Panc1 (cell line): Measurements from ENCODE around the gene FAF1. TPM values are rescaled to one million over a fixed set of nuclear protein-coding genes. Genes with fewer than 3 reads are reported as not detected.
"Not testable (repeated sequence)": the region's sequence is repeated elsewhere in the genome, so short reads cannot be mapped to it uniquely, and the experiment has no call there.

Source experiments
- ATAC-seq: fragments of 200-7000 bp; cut with Tn5 transposase; 2 replicates; pipeline ENCODE4 v1.9.1; 2020; ENCODE audit warnings: mild to moderate bottlenecking, moderate library complexity
- BruUV-seq: library from RNA; stranded (reverse); fragments of 400-500 nt; replicated peaks from 2 replicates; lab custom pipeline; 2021; lab: Mats Ljungman, UMichigan
- CTCF ChIA-PET: fragments of 300-600 bp; sonication (Branson Sonifier 250); formaldehyde crosslinking; loops from one replicate; lab custom pipeline; 2022; ENCODE audit warnings: antibody characterized with exemption; lab: Charles Lee
- POLR2A ChIA-PET: fragments of 300-600 bp; sonication (Branson Sonifier 250); formaldehyde crosslinking; loops from one replicate; lab custom pipeline; 2022; ENCODE audit warnings: antibody characterized with exemption; lab: Charles Lee
- DNase-seq: peaks from one replicate; pipeline ENCODE4 v3.0.0-alpha.2; 2010; ENCODE audit warnings: low read depth, low spot score
- H3K27ac ChIP-seq: 2 replicates; pipeline ENCODE4 v1.5.1; 2011; ENCODE audit warnings: mild to moderate bottlenecking, low read length, inconsistent platforms
- H3K27me3 ChIP-seq: fragments of 200-500 bp; sonication (Bioruptor generic); 2 replicates; pipeline ENCODE4 v1.6.0; 2014; ENCODE audit warnings: low read length, inconsistent platforms; ENCODE audit not compliant: control insufficient read depth, insufficient read depth
- H3K36me3 ChIP-seq: fragments of 200-500 bp; sonication (Bioruptor generic); 2 replicates; pipeline ENCODE4 v1.5.1; 2014; ENCODE audit warnings: inconsistent platforms, mild to moderate bottlenecking, low read length, moderate library complexity; ENCODE audit not compliant: control insufficient read depth, insufficient read depth
- H3K4me1 ChIP-seq: 2 replicates; pipeline ENCODE4 v1.5.1; 2011; ENCODE audit warnings: inconsistent platforms, mild to moderate bottlenecking, low read length, moderate library complexity; ENCODE audit not compliant: control insufficient read depth, insufficient read depth
- H3K4me3 ChIP-seq, 2 experiments: 2 replicates each; pipeline ENCODE4 v1.5.1; 2011 to 2012; ENCODE audit warnings: low read depth in 2 of 2, low read length in 2 of 2, mild to moderate bottlenecking in 2 of 2, inconsistent platforms in 1 of 2, moderate library complexity in 1 of 2
- H3K9me3 ChIP-seq: fragments of 200-500 bp; sonication (Bioruptor generic); 2 replicates; pipeline ENCODE4 v1.5.1; 2014; ENCODE audit warnings: low read depth, mild to moderate bottlenecking, inconsistent platforms, low read length, moderate library complexity; ENCODE audit not compliant: control insufficient read depth, insufficient read depth
- POLR2AphosphoS5 ChIP-seq: IDR thresholded peaks from 2 replicates; pipeline ENCODE4 v1.6.1; 2012; ENCODE audit warnings: mild to moderate bottlenecking, low read depth, low read length, moderate library complexity
- SIN3A ChIP-seq: IDR thresholded peaks from 2 replicates; pipeline ENCODE4 v1.6.1; 2012; ENCODE audit warnings: low read depth, mild to moderate bottlenecking, low read length, moderate library complexity, borderline replicate concordance; ENCODE audit not compliant: insufficient read depth
- TCF7L2 ChIP-seq: IDR thresholded peaks from 2 replicates; pipeline ENCODE4 v1.6.1; 2011; ENCODE audit warnings: mild to moderate bottlenecking, low read depth, low read length, inconsistent platforms
- in situ Hi-C: cut with HindIII; loops from 2 replicates; pipeline ENCODE4 v1.10.0; 2016; ENCODE audit warnings: low sequenced_read_pairs, low pct_unique_long_range_greater_than_20kb
- intact Hi-C: fragments of 100-400 bp; cut with micrococcal nuclease; formaldehyde crosslinking; loops from one replicate; pipeline ENCODE4 v1.10.0; 2022; ENCODE audit not compliant: unreplicated experiment
- total RNA-seq: library from RNA; stranded (reverse); gene quantifications from one replicate; pipeline ENCODE4 v1.2.1, GENCODE V29; 2021; ENCODE audit not compliant: unreplicated experiment
- TF ChIP-seq, protein P1 (sequence below), 2 experiments: IDR thresholded peaks; 2 replicates each; pipeline ENCODE4 v1.6.1; 2011 to 2012; ENCODE audit warnings: low read depth in 2 of 2, control low read depth in 1 of 2, low read length in 1 of 2, mild to moderate bottlenecking in 1 of 2, moderate library complexity in 1 of 2; ENCODE audit not compliant: insufficient read depth in 1 of 2
- TF ChIP-seq, protein P2 (sequence below): fragments of 450-650 bp; IDR thresholded peaks from 2 replicates; pipeline ENCODE4 v1.5.1; 2017; ENCODE audit warnings: mild to moderate bottlenecking

Gene FAF1
- total RNA-seq, 1 experiment from 2014 or later = 101 TPM

DNA sequence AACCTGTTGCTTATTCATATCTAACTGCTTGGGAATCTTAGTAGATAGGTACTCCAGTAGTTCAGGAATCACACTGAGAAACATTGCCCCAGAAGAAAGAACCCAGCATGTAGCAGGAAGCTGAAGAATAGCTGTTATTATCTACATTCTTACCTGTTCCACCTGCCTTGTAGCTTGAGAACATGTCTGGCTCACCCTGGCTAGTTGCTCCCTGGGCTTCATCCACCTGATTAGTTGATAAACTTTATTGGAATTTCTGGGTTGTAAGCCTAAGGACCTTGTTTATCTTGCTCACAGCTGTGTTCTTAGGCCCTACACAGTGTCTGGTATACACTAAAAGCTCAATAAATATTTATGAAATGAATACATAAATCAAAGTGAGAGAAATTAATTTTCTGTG lies 430.6 kb downstream of the FAF1 start:
- Histone ChIP-seq H3K9me3 (no peaks in the 10 kb centered on the region), H3K27me3 (no peaks in the 10 kb centered on the region), H3K4me3 (no peak overlapping the region), H3K36me3 (no peaks in the 10 kb centered on the region; the same call in 1 of the 2 replicates), H3K4me1 (no peaks in the 10 kb centered on the region), H3K27ac (no peak overlapping the region)
- intact Hi-C loops = no loop called here
- DNase-seq = no peak
- BruUV-seq = no TSS peak
- POLR2A ChIA-PET = interaction anchor here (0.6 kb wide), 2 partner anchors 39 to 174 kb away, joined by 3 read pairs; no protein-coding TSS in a partner anchor
- in situ Hi-C loops = no loop called here
- TF ChIP-seq POLR2AphosphoS5 = no peak
- TF ChIP-seq, protein P1, sequence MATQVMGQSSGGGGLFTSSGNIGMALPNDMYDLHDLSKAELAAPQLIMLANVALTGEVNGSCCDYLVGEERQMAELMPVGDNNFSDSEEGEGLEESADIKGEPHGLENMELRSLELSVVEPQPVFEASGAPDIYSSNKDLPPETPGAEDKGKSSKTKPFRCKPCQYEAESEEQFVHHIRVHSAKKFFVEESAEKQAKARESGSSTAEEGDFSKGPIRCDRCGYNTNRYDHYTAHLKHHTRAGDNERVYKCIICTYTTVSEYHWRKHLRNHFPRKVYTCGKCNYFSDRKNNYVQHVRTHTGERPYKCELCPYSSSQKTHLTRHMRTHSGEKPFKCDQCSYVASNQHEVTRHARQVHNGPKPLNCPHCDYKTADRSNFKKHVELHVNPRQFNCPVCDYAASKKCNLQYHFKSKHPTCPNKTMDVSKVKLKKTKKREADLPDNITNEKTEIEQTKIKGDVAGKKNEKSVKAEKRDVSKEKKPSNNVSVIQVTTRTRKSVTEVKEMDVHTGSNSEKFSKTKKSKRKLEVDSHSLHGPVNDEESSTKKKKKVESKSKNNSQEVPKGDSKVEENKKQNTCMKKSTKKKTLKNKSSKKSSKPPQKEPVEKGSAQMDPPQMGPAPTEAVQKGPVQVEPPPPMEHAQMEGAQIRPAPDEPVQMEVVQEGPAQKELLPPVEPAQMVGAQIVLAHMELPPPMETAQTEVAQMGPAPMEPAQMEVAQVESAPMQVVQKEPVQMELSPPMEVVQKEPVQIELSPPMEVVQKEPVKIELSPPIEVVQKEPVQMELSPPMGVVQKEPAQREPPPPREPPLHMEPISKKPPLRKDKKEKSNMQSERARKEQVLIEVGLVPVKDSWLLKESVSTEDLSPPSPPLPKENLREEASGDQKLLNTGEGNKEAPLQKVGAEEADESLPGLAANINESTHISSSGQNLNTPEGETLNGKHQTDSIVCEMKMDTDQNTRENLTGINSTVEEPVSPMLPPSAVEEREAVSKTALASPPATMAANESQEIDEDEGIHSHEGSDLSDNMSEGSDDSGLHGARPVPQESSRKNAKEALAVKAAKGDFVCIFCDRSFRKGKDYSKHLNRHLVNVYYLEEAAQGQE (IDR thresholded peaks at IDR 0.05; ENCODE audit: insufficient read depth in 1 of 2, low read depth in 2 of 2, low read length in 1 of 2) = no peak
- TF ChIP-seq, protein P2, sequence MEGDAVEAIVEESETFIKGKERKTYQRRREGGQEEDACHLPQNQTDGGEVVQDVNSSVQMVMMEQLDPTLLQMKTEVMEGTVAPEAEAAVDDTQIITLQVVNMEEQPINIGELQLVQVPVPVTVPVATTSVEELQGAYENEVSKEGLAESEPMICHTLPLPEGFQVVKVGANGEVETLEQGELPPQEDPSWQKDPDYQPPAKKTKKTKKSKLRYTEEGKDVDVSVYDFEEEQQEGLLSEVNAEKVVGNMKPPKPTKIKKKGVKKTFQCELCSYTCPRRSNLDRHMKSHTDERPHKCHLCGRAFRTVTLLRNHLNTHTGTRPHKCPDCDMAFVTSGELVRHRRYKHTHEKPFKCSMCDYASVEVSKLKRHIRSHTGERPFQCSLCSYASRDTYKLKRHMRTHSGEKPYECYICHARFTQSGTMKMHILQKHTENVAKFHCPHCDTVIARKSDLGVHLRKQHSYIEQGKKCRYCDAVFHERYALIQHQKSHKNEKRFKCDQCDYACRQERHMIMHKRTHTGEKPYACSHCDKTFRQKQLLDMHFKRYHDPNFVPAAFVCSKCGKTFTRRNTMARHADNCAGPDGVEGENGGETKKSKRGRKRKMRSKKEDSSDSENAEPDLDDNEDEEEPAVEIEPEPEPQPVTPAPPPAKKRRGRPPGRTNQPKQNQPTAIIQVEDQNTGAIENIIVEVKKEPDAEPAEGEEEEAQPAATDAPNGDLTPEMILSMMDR = no peak
- no peak for TF ChIP-seq TCF7L2
- TF ChIP-seq SIN3A = no peak
- CTCF ChIA-PET = no interaction called here
- ATAC-seq = no peak

DNA sequence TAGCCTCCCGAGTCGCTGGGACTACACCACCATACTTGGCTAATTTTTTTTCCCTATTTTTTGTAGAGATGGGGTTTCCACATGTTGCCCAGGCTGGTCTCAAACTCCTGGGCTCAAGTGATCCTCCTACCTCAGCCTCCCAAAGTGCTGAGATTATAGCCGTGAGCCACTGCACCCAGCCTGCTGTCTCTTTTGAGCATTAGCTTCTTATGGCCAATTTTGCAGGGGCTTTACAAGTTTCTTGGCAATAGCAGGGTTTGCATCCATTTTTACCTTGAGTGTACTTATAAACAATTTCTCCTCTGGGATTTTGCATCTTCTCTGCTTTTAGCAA lies 432.1 kb downstream of the FAF1 start:
- POLR2A ChIA-PET, BruUV-seq, H3K27ac ChIP-seq, DNase-seq, in situ Hi-C loops, intact Hi-C loops, ATAC-seq, CTCF ChIA-PET, H3K4me1 ChIP-seq, H3K4me3 ChIP-seq, H3K27me3 ChIP-seq, H3K9me3 ChIP-seq, H3K36me3 ChIP-seq: not testable (repeated sequence)

DNA sequence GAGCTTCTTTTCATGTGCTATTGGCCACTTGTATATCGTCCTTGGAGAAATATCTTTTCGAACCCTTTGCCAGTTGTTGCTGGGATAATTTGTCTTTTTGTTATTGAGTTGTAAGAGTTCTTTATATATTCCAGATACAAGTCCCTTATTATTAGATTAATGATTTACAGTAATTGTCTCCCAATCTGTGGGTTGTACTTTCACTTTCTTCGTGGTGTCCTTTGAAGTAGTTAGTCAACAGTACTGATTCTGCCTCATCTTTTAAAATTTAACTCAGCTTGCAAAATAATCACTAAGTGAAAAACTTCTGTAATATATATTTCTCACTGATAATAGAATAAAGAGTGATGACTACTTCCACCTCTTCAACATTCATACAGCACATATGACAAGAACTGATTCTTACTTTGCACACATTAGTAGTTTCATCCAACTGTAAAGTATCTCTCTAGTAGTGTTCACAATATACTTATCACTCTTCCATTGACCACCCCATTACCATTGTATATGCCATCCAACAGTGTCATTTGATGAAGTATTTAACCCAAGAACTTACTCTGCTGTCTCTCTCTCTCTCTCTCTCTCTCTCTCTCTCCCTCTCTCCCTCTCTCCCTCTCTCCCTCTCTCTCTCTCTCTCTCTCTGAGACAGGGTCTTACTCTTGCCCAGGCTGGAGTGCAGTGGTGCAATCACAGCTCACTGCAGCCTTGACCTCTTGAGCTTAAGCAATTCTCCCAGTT lies 432.6 kb downstream of the FAF1 start:
- TF ChIP-seq SIN3A = no peak
- TF ChIP-seq TCF7L2 = no peak
- no peak for TF ChIP-seq POLR2AphosphoS5
- TF ChIP-seq, protein P2 = no peak
- TF ChIP-seq, protein P1 (IDR thresholded peaks at IDR 0.05; ENCODE audit: insufficient read depth in 1 of 2, low read depth in 2 of 2, low read length in 1 of 2) = no peak
- POLR2A ChIA-PET = no interaction called here
- no peak for ATAC-seq
- in situ Hi-C loops = no loop called here
- Histone ChIP-seq H3K9me3 (no peaks in the 10 kb centered on the region), H3K36me3 (no peaks in the 10 kb centered on the region; the same call in 1 of the 2 replicates), H3K4me3 (no peak overlapping the region), H3K27me3 (no peaks in the 10 kb centered on the region), H3K4me1 (no peaks in the 10 kb centered on the region), H3K27ac (no peak overlapping the region)
- CTCF ChIA-PET = no interaction called here
- intact Hi-C loops = no loop called here
- no TSS peak for BruUV-seq
- no peak for DNase-seq
